GM12874 (cell line): ENCODE data around the gene GSTM1.
A peak's percentile ranks its signal among the peaks of the same experiment; 100 is the strongest.

Experiments used
- TF ChIP-seq, protein P1 (sequence below): IDR thresholded peaks from 2 replicates; pipeline ENCODE4 v1.5.1; 2011; ENCODE audit warnings: low read depth, mild to moderate bottlenecking, control low read depth, low read length, moderate library complexity; ENCODE audit not compliant: insufficient read depth

The GSTM1 gene

DNA sequence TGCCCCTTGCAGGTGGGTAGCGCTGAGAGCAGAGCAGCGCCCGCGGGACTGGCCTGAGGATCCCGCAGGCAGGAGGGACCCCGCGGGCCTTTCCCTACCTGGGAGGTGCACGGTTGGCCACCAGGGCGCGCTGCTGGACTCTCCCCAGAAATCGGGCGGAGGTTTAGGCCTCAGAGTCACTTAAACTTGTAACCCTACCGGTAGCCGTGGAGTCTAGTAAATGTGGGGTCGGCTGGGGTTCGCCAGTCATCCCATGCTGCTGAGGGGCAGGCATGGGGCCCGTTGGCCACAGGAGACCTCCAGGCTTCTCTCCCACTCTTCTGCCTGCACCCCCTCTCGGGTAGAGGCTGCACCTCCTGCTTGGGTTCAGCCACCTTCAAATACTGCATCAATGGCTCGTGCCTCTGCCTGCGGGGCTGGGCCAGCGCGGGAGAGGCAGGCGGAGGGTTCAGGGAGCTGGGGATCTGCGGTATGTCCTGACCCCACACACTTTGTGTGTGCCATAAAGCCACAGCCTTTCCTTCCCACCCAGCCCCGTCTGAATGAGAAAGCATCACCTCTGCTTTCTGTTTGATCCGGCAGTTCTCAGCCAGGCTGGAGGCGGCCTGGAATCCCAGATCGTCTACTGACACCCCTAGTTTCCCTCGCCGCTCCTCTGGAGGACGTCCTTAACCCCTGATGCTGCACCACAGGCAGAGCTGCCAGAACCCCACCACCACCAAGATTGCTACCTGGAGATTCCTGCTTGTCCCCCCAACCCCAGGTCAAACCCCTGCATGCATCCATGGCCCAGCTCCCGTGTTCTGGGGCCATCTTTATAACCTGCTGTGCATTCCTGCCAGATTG is 44.0 kb upstream of the GSTM1 start:
- TF ChIP-seq, protein P1, sequence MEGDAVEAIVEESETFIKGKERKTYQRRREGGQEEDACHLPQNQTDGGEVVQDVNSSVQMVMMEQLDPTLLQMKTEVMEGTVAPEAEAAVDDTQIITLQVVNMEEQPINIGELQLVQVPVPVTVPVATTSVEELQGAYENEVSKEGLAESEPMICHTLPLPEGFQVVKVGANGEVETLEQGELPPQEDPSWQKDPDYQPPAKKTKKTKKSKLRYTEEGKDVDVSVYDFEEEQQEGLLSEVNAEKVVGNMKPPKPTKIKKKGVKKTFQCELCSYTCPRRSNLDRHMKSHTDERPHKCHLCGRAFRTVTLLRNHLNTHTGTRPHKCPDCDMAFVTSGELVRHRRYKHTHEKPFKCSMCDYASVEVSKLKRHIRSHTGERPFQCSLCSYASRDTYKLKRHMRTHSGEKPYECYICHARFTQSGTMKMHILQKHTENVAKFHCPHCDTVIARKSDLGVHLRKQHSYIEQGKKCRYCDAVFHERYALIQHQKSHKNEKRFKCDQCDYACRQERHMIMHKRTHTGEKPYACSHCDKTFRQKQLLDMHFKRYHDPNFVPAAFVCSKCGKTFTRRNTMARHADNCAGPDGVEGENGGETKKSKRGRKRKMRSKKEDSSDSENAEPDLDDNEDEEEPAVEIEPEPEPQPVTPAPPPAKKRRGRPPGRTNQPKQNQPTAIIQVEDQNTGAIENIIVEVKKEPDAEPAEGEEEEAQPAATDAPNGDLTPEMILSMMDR: peak; percentile 95

DNA sequence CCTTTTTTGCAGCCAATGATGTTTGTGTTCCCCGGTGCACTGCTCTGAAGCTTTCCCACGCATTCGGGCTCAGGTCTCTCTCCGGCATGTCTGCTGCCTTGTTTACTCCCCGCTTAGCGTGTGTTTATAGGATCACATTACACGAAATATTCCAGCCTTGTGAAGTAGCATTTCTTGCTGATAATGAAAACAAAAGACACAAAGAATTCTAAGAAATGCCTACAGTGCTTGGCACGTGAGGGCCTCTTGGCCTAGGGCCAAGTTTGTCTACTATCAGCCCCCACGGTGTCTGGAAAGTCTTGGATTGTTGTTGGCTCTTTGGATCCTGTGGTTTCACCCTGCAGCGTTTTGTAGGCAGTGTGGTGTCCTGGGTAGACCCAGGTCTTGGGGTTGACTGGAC is 42.9 kb upstream of the GSTM1 start:
- TF ChIP-seq, protein P1: no peak

DNA sequence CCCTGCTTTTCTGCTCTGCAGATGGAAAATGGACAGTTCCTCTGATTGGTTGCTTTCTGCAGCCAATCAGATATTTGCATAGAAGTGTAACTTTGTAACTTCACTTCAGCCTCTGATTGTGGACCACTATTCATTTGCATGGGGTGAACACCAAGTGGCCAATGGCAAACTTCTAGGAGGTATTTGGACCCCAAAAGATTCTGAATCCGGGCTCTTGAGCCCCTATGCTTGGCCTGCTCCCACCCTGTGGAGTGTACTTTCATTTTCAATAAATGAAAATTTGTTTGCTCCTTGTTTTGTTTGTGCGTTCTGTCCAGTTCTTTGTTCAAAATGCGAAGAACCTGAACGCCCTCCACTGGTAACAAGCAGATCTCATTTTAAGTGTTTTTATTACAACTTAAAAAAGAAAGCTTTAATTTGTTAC is 38.1 kb upstream of the GSTM1 start:
- TF ChIP-seq, protein P1: no peak

DNA sequence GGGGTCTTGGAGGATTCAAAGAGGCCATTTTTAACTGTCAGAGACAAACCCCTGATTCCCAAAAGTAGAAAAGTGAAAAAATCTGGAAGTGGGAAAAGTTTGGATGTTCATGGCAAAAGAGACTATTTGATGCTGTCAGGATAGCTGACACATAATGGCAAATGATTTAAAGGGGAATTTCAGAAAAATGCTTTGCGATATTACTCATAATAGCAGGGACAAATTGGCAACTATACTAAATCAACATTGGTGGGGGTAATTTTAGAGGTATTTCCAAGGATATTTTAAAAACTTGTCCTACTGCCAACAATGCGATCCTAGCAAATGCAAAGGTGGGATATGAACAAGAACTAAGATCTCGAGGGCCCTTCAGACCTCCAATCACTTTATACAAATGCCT is 37.0 kb upstream of the GSTM1 start:
- TF ChIP-seq, protein P1: no peak

DNA sequence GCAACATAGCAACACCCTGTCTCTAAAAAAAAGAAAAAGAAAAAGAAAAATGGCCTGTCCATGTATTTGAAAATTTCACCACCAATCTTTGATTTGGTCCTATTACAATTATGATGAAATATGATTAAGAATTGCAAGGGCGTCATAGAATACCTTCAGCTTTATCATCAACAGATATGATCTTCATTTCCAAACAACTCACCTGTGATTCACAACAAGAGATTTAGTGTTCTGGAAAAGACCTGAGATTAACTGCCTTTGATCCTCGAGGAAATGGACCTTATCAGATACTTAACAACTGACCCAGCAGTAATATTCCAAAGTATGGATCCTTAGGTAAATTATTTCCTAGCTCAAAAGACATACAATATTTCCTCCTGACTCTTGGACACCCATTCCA is 35.2 kb upstream of the GSTM1 start:
- TF ChIP-seq, protein P1: no peak

DNA sequence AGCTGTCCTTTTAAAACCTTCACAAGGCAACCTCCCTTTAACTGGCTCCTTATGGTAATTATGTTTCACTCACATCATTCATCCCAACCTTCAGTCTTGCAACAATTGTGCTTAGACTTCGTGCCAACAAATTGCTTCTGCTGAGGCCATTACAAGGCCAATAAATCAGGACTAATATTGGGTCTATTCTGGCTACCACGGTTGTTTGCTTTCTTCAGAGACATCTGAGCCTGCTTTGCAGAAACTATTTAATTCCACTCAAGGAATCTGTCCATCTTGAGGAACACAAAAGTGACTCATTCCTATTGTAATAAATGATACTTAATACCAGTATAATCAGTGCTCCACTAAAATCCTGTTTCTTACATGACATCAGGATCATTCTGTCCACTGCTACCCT is 34.3 kb upstream of the GSTM1 start:
- TF ChIP-seq, protein P1: no peak

DNA sequence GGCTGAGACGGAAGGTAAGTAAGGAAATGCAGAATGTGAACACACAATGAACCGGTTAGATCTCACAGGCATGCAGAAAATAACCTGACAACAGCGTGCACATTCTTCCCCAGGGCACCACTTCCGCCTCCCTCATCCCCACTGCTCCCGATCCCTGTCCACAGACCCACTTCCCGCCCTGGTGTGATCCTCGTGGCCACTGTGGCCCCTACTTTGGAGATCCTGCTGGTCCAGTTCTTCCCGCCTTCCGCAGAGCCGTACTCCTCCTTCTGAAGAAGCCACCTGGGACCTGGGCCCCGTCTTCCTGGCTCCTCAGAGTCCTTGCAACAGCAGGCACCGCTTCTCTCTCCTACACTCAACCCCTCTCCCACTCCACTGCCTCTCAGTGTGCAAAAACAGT is 33.1 kb upstream of the GSTM1 start:
- TF ChIP-seq, protein P1: no peak
